Measurements from ENCODE around the gene BLOC1S5. TPM values are rescaled to one million over a fixed set of nuclear protein-coding genes. Genes with fewer than 3 reads are reported as not detected.

Gene BLOC1S5
- total and polyA plus RNA-seq, 2 of the 13 experiments (the other 11 are each of a cell fraction or from before 2014, with no cell fraction given), result 10.5 to 41.5 TPM

DNA sequence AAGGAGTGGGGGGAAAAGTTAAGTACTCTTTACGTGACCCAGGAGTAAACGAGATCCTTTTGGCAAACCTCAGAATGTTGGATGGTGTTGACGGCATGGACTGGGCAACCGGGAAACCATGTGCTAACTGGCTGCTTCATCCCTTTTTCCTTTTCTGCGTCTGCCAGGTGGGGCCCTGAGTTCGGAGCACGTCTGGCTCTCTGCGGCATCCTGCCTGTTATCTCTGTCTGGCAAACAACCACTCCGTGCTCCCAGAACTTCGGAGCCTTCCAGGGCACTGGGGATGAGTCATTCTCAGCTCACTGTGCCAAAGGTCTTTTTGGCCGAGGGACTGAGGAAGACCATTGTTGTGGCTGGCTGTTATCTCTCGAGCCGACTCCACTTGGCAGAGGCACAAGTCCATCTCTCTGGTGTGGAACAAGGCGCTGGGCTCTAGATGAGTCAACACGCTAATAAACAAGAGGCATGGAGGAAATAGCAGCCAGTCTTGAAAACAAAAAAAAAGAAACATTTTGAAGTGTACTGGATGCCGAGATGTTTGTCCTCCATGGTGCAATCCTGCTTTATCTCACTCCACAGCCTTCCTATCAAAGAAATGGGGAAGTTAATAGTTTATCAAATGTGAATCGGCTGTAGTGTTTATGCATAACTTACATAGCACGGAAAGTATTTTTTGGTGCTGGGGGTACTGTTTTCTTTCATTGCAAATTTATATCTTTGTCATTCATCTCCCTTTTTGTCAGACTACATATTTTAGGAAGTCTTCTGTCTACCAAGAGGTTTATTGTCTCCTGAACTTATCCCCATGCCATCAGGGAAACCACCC lies 89.0 kb downstream of the BLOC1S5 start (continued):
- no peak for TF ChIP-seq REL (CRISPR knock-in tag; conservative IDR thresholded peaks at IDR 0.05)
- peak; percentile 86 for TF ChIP-seq PITX1 (CRISPR knock-in tag; IDR thresholded peaks at IDR 0.05)
- peak; percentile 67; the same call in 1 of the 2 replicates for TF ChIP-seq NR2F2 (IDR thresholded peaks at IDR 0.05; ENCODE audit: borderline replicate concordance, low read depth)
- no peak for TF ChIP-seq HNRNPH1 (optimal IDR thresholded peaks at IDR 0.05; ENCODE audit: low read depth, low read length)
- TF ChIP-seq, protein P1, sequence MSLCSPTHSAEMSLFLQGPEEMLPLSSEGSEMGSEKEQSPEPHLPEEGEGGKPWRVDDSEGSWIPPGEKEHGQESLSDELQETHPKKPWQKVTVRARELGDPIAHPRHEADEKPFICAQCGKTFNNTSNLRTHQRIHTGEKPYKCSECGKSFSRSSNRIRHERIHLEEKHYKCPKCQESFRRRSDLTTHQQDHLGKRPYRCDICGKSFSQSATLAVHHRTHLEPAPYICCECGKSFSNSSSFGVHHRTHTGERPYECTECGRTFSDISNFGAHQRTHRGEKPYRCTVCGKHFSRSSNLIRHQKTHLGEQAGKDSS (CRISPR knock-in tag; IDR thresholded peaks at IDR 0.05; ENCODE audit: borderline replicate concordance, low read depth), result peak; percentile 98; the same call in 1 of the 2 replicates
- peak; percentile 70; the same call in 1 of the 2 replicates for TF ChIP-seq SRY (CRISPR knock-in tag; IDR thresholded peaks at IDR 0.05)
- TF ChIP-seq ZNF12 (CRISPR knock-in tag; IDR thresholded peaks at IDR 0.05), result peak; percentile 81; the same call in 1 of the 2 replicates
- TF ChIP-seq ZNF569 (CRISPR knock-in tag; IDR thresholded peaks at IDR 0.05; ENCODE audit: borderline replicate concordance), result peak; percentile 80; the same call in 1 of the 2 replicates
- TF ChIP-seq ZMYM2 (CRISPR knock-in tag; IDR thresholded peaks at IDR 0.05), result peak; percentile 95
- TF ChIP-seq, protein P2, sequence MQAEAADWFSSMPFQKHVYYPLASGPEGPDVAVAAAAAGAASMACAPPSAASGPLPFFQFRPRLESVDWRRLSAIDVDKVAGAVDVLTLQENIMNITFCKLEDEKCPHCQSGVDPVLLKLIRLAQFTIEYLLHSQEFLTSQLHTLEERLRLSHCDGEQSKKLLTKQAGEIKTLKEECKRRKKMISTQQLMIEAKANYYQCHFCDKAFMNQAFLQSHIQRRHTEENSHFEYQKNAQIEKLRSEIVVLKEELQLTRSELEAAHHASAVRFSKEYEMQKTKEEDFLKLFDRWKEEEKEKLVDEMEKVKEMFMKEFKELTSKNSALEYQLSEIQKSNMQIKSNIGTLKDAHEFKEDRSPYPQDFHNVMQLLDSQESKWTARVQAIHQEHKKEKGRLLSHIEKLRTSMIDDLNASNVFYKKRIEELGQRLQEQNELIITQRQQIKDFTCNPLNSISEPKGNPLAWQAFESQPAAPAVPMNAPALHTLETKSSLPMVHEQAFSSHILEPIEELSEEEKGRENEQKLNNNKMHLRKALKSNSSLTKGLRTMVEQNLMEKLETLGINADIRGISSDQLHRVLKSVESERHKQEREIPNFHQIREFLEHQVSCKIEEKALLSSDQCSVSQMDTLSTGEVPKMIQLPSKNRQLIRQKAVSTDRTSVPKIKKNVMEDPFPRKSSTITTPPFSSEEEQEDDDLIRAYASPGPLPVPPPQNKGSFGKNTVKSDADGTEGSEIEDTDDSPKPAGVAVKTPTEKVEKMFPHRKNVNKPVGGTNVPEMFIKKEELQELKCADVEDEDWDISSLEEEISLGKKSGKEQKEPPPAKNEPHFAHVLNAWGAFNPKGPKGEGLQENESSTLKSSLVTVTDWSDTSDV (CRISPR knock-in tag; IDR thresholded peaks at IDR 0.05), result peak; percentile 42; the same call in 1 of the 2 replicates
- TF ChIP-seq NRL (CRISPR knock-in tag; IDR thresholded peaks at IDR 0.05; ENCODE audit: borderline replicate concordance), result peak; percentile 86; the same call in 1 of the 2 replicates
- peak; percentile 100 for TF ChIP-seq ATF3 (CRISPR knock-in tag; IDR thresholded peaks at IDR 0.05)
- peak; percentile 89 for TF ChIP-seq ZNF784 (CRISPR knock-in tag; IDR thresholded peaks at IDR 0.05; ENCODE audit: borderline replicate concordance)
- TF ChIP-seq, protein P3, sequence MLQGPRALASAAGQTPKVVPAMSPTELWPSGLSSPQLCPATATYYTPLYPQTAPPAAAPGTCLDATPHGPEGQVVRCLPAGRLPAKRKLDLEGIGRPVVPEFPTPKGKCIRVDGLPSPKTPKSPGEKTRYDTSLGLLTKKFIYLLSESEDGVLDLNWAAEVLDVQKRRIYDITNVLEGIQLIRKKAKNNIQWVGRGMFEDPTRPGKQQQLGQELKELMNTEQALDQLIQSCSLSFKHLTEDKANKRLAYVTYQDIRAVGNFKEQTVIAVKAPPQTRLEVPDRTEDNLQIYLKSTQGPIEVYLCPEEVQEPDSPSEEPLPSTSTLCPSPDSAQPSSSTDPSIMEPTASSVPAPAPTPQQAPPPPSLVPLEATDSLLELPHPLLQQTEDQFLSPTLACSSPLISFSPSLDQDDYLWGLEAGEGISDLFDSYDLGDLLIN (CRISPR knock-in tag; IDR thresholded peaks at IDR 0.05; ENCODE audit: borderline replicate concordance), result no peak
- peak; percentile 98 for TF ChIP-seq ZNF788 (CRISPR knock-in tag; IDR thresholded peaks at IDR 0.05; ENCODE audit: borderline replicate concordance)
- TF ChIP-seq BCL3 (CRISPR knock-in tag; IDR thresholded peaks at IDR 0.05), result peak; percentile 89; the same call in 1 of the 2 replicates
- peak; percentile 48; the same call in 1 of the 2 replicates for TF ChIP-seq ZNF333 (CRISPR knock-in tag; IDR thresholded peaks at IDR 0.05; ENCODE audit: borderline replicate concordance)
- no peak; the same call in 1 of the 2 replicates for TF ChIP-seq SUZ12 (IDR thresholded peaks at IDR 0.05; ENCODE audit: low read depth, low read length)
- no peak for TF ChIP-seq FOXO4 (CRISPR knock-in tag; conservative IDR thresholded peaks at IDR 0.05)
